Tibial nerve (tissue), 3 donors: ENCODE data around the gene CREM.

Experiments used
- CTCF ChIP-seq, 5 experiments: fragments of 200-600 bp in 3 of 5; fragments of 450-650 bp in 2 of 5; sonication (generic) in 3 of 5; IDR thresholded peaks; one replicate each; pipeline ENCODE4 v1.5.1; 2016 to 2019; ENCODE audit warnings: antibody characterized with exemption in 5 of 5, mild to moderate bottlenecking in 3 of 5, moderate library complexity in 2 of 5
- POLR2A ChIP-seq, 2 donors: fragments of 450-650 bp; IDR thresholded peaks; one replicate each; pipeline ENCODE4 v1.6.1; 2017; ENCODE audit warnings: antibody characterized with exemption in 2 of 2, mild to moderate bottlenecking in 2 of 2, moderate library complexity in 2 of 2

- TF ChIP-seq POLR2A (IDR thresholded peaks at IDR 0.05): no peak
- TF ChIP-seq CTCF (IDR thresholded peaks at IDR 0.05): no peak
These were observed 30.3 kb upstream of the CREM start for GRCh38 chr10:35096312-35096711.
